Neural cell (in vitro differentiated cells): ENCODE data around the gene CCDC182.

ENCODE experiments used
- CTCF ChIP-seq: fragments of 450-650 bp; IDR thresholded peaks from 2 replicates; pipeline ENCODE4 v1.5.1; 2014; ENCODE audit warnings: antibody characterized with exemption, mild to moderate bottlenecking, moderate library complexity; ENCODE audit not compliant: poor library complexity, severe bottlenecking
- EP300 ChIP-seq: fragments of 450-650 bp; conservative IDR thresholded peaks from 2 replicates; pipeline ENCODE4 v1.6.1; 2014; ENCODE audit warnings: antibody characterized with exemption, mild to moderate bottlenecking, moderate library complexity; ENCODE audit not compliant: poor library complexity, severe bottlenecking
- EZH2 ChIP-seq: fragments of 200-600, 300-800 bp; shearing (Covaris generic), sonication (generic); IDR thresholded peaks from 2 replicates; pipeline ENCODE4 v1.6.1; 2014; ENCODE audit warnings: antibody characterized with exemption, low read length, borderline replicate concordance, mild to moderate bottlenecking; ENCODE audit not compliant: insufficient read depth, poor library complexity, severe bottlenecking
- POLR2AphosphoS5 ChIP-seq: IDR thresholded peaks from 2 replicates; pipeline ENCODE4 v1.6.1; 2012
- RAD21 ChIP-seq: fragments of 450-650 bp; conservative IDR thresholded peaks from 2 replicates; pipeline ENCODE4 v1.6.1; 2014; ENCODE audit warnings: antibody characterized with exemption, mild to moderate bottlenecking, moderate library complexity
- REST ChIP-seq: IDR thresholded peaks from 2 replicates; pipeline ENCODE4 v1.6.1; 2012; ENCODE audit warnings: borderline replicate concordance

GRCh38 chr17:57715981-57716380, 29.1 kb downstream of the CCDC182 start:
- no peak for TF ChIP-seq CTCF
- no peak for TF ChIP-seq REST
- TF ChIP-seq RAD21 = no peak
- no peak for TF ChIP-seq POLR2AphosphoS5
- TF ChIP-seq EZH2 = no peak
- TF ChIP-seq EP300 = no peak
